Activated effector memory CD4-positive, alpha-beta T cell treated with Interleukin-2 at 50 U/mL for 16 hours (primary cell): Measurements from ENCODE around the gene AK3.

Experiments used
- DNase-seq: peaks from one replicate; pipeline ENCODE4 v3.0.0-alpha.2; 2020

Gene AK3

GRCh38 chr9:4701526-4701925 is 39.5 kb downstream of the AK3 start:
- no peak for DNase-seq

GRCh38 chr9:4700932-4701331 is 40.1 kb downstream of the AK3 start:
- no peak for DNase-seq

GRCh38 chr9:4700091-4700490 is 40.9 kb downstream of the AK3 start:
- no peak for DNase-seq

GRCh38 chr9:4691795-4692194 is 49.2 kb downstream of the AK3 start:
- no peak for DNase-seq

- DNase-seq = no peak
Observed at GRCh38 chr9:4690144-4690543, 50.9 kb downstream of the AK3 start.

GRCh38 chr9:4689687-4690104 is 51.3 kb downstream of the AK3 start:
- no peak for DNase-seq

GRCh38 chr9:4689021-4689420 is 52.0 kb downstream of the AK3 start:
- no peak for DNase-seq

GRCh38 chr9:4686584-4686983 is 54.4 kb downstream of the AK3 start:
- no peak for DNase-seq

- no peak for DNase-seq
Observed at GRCh38 chr9:4686112-4686511, 54.9 kb downstream of the AK3 start.

GRCh38 chr9:4684820-4685219 is 56.2 kb downstream of the AK3 start:
- DNase-seq = no peak

- DNase-seq = no peak
Observed at GRCh38 chr9:4680750-4681149, 60.3 kb downstream of the AK3 start.

GRCh38 chr9:4680173-4680525 is 60.9 kb downstream of the AK3 start:
- no peak for DNase-seq

- peak; percentile 99 for DNase-seq
Observed at GRCh38 chr9:4679268-4680172, 61.5 kb downstream of the AK3 start, which contains the start of gene CDC37L1. TSS of gene CDC37L1 (plus strand) at chr9:4679569. CDS start at chr9:4679768, 199 bp downstream.

- DNase-seq = no peak
Observed at GRCh38 chr9:4678679-4679267, 62.2 kb downstream of the AK3 start.

- no peak for DNase-seq
Observed at GRCh38 chr9:4677392-4677791, 63.6 kb downstream of the AK3 start.

GRCh38 chr9:4674783-4675182 is 66.2 kb downstream of the AK3 start:
- no peak for DNase-seq

- DNase-seq = no peak
Observed at GRCh38 chr9:4671737-4672136, 69.3 kb downstream of the AK3 start.

GRCh38 chr9:4670591-4670990 is 70.4 kb downstream of the AK3 start:
- no peak for DNase-seq

- DNase-seq = no peak
Observed at GRCh38 chr9:4669890-4670289, 71.1 kb downstream of the AK3 start.

- no peak for DNase-seq
Observed at GRCh38 chr9:4668604-4669003, 72.4 kb downstream of the AK3 start.

GRCh38 chr9:4667681-4668080 is 73.3 kb downstream of the AK3 start:
- DNase-seq = no peak

- peak; percentile 9 for DNase-seq
Observed at GRCh38 chr9:4666042-4666699, 74.8 kb downstream of the AK3 start, which contains the start of gene SPATA6L. TSS of gene SPATA6L (minus strand) at chr9:4666480. CDS start at chr9:4666250, 230 bp downstream.

- DNase-seq = no peak
Observed at GRCh38 chr9:4665357-4665756, 75.6 kb downstream of the AK3 start.

GRCh38 chr9:4663956-4664355 is 77.0 kb downstream of the AK3 start:
- DNase-seq = no peak
